ENCODE measurements around the gene HEYL. TPM values are rescaled to one million over a fixed set of nuclear protein-coding genes. Genes with fewer than 3 reads are reported as not detected.

Gene HEYL
- total RNA-seq, 1 donor from 2014 or later = 1.1 TPM

GRCh38 chr1:39574646-39575045 lies 64.8 kb downstream of the HEYL start:
- Histone ChIP-seq H3K36me3 (ENCODE audit: insufficient read depth, low read length) (peaks cover 34% of the 10 kb centered on the region), H3K9me3 (ENCODE audit: insufficient read depth, low read depth, low read length) (no peaks in the 10 kb centered on the region), H2AFZ (ENCODE audit: low read depth, low read length) (no peak overlapping the region), H3K79me2 (ENCODE audit: insufficient read depth, low read length) (peaks cover 70% of the 10 kb centered on the region), H3K27me3 (ENCODE audit: insufficient read depth, low read length) (no peaks in the 10 kb centered on the region), H4K20me1 (ENCODE audit: insufficient read depth, low read length) (peaks cover 61% of the 10 kb centered on the region), H3K4me3 (ENCODE audit: insufficient read depth, low read depth, low read length) (peak overlapping the region; percentile 72), H3K4me2 (ENCODE audit: low read length) (peak overlapping the region; percentile 97), H3K27ac (ENCODE audit: low read depth, low read length) (no peak overlapping the region), H3K4me1 (ENCODE audit: insufficient read depth, low read length) (peaks cover 26% of the 10 kb centered on the region), H3K9ac (ENCODE audit: low read length) (peak overlapping the region; percentile 91)
- H3K4me3 Mint-ChIP-seq (ENCODE audit: unreplicated experiment) = peak overlapping the region; percentile 95
- H3K4me1 Mint-ChIP-seq (ENCODE audit: low read depth, unreplicated experiment) = peaks cover 28% of the 10 kb centered on the region
- no peaks in the 10 kb centered on the region for H3K27me3 Mint-ChIP-seq (ENCODE audit: low read depth, unreplicated experiment)
- H3K9me3 Mint-ChIP-seq (ENCODE audit: unreplicated experiment) = no peaks in the 10 kb centered on the region
- H3K27ac Mint-ChIP-seq (ENCODE audit: unreplicated experiment) = peak overlapping the region; percentile 35
- FAIRE-seq = no peak
- TF ChIP-seq EZH2 (IDR thresholded peaks at IDR 0.05; ENCODE audit: insufficient read depth, low read length) (no peak), CTCF (IDR thresholded peaks at IDR 0.05; ENCODE audit: insufficient read depth, low read depth, low read length) (no peak)
- DNase-seq (ENCODE audit: low read depth) = no peak
- peaks cover 22% of the 10 kb centered on the region for H3K36me3 Mint-ChIP-seq (ENCODE audit: low read depth, unreplicated experiment)

Other genes with a start within 250 kb of the HEYL start
- 0.34 and 0.84 TPM in 2 replicates for gene BMP8A, start 148.0 kb downstream of the HEYL start, total RNA-seq
- 240 and 245 TPM in 2 replicates for gene PABPC4, start 62.9 kb downstream of the HEYL start, total RNA-seq
- gene NT5C1A, start 32.5 kb upstream of the HEYL start, total RNA-seq = 0.20 TPM in 1 of 2 replicates, not detected in the other
- gene HPCAL4, start 51.8 kb upstream of the HEYL start, total RNA-seq = 0.07 and 0.20 TPM in 2 replicates
- 33.1 and 33.7 TPM in 2 replicates for gene PPIE, start 99.2 kb upstream of the HEYL start, total RNA-seq
- gene OXCT2, start 131.7 kb upstream of the HEYL start, total RNA-seq = 0.24 and 0.36 TPM in 2 replicates
- 0.16 TPM in 1 of 2 replicates, not detected in the other for gene BMP8B, start 149.2 kb upstream of the HEYL start, total RNA-seq
- gene TRIT1, start 243.9 kb upstream of the HEYL start, total RNA-seq = 19.2 and 21.9 TPM in 2 replicates